Hepatocyte (in vitro differentiated cells): ENCODE data around the gene ERC2.

Source experiments
- EZH2 ChIP-seq: fragments of 200-600 bp; sonication (generic); IDR thresholded peaks from 2 replicates; pipeline ENCODE4 v1.6.1; 2016; ENCODE audit warnings: antibody characterized with exemption, mild to moderate bottlenecking, borderline replicate concordance
- TF ChIP-seq, protein P1 (sequence below): fragments of 200-600 bp; sonication (generic); IDR thresholded peaks from 2 replicates; pipeline ENCODE4 v1.5.1; 2016; ENCODE audit warnings: antibody characterized with exemption, mild to moderate bottlenecking; ENCODE audit not compliant: poor library complexity

DNA sequence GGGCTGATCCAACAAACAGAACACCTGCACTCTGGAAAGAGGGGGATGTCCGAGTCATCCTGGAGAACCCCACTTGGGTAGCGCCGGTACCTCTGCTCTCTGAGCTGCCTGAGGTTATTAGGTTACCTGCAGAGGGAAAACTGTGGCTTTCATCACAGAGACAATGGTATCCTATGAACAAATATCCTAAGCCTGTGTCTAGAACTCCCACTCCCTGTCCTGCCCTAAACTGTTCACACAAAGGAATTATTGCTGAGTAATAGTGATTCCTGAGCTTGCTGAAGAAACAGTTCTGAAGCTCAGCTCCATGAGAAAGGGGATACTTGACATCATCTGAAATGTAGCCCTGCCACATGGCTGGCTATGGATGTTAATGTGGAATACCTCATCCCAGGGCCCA is 949.2 kb downstream of the ERC2 start:
- TF ChIP-seq, protein P1, sequence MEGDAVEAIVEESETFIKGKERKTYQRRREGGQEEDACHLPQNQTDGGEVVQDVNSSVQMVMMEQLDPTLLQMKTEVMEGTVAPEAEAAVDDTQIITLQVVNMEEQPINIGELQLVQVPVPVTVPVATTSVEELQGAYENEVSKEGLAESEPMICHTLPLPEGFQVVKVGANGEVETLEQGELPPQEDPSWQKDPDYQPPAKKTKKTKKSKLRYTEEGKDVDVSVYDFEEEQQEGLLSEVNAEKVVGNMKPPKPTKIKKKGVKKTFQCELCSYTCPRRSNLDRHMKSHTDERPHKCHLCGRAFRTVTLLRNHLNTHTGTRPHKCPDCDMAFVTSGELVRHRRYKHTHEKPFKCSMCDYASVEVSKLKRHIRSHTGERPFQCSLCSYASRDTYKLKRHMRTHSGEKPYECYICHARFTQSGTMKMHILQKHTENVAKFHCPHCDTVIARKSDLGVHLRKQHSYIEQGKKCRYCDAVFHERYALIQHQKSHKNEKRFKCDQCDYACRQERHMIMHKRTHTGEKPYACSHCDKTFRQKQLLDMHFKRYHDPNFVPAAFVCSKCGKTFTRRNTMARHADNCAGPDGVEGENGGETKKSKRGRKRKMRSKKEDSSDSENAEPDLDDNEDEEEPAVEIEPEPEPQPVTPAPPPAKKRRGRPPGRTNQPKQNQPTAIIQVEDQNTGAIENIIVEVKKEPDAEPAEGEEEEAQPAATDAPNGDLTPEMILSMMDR = no peak
- TF ChIP-seq EZH2 = no peak
